ENCODE results near the gene POU4F3.

GRCh38 chr5:146307796-146308195 lies 30.8 kb upstream of the POU4F3 start:
- TF ChIP-seq POLR2AphosphoS5 (IDR thresholded peaks at IDR 0.05; ENCODE audit: low read depth, low read length) (no peak), POLR2A (IDR thresholded peaks at IDR 0.05; ENCODE audit: low read depth, low read length) (no peak), TAF1 (IDR thresholded peaks at IDR 0.05; ENCODE audit: borderline replicate concordance, low read depth, low read length) (no peak)

All from GM12892 (cell line).